Natural killer cell (primary cell): ENCODE data around the gene MARK3. TPM values are rescaled to one million over a fixed set of nuclear protein-coding genes. Genes with fewer than 3 reads are reported as not detected.

Experiments used
- ATAC-seq, 3 donors: fragments of 150-1000 bp in 2 of 3; fragments of 200-7000 bp in 1 of 3; cut with Tn5 transposase; 1 replicate in 1 of 3; 2 replicates in 2 of 3; pipeline ENCODE4 v1.10.0; 2021; ENCODE audit warnings: mild to moderate bottlenecking in 2 of 3, moderate library complexity in 2 of 3
- DNase-seq, 2 donors: peaks; one replicate each; pipeline versions ENCODE4 v3.0.0 to v3.0.0-alpha.2; 2013 to 2021; ENCODE audit warnings: mixed read lengths in 1 of 2
- H3K27ac ChIP-seq: one replicate; pipeline ENCODE4 v1.5.1; 2013; ENCODE audit warnings: mild to moderate bottlenecking, low read length
- H3K27me3 ChIP-seq: one replicate; pipeline ENCODE4 v1.6.1; 2013; ENCODE audit warnings: low read length; ENCODE audit not compliant: control insufficient read depth, insufficient read depth
- H3K36me3 ChIP-seq: one replicate; pipeline ENCODE4 v1.6.1; 2013; ENCODE audit warnings: low read length; ENCODE audit not compliant: control insufficient read depth, insufficient read depth
- H3K4me1 ChIP-seq: one replicate; pipeline ENCODE4 v1.6.1; 2013; ENCODE audit warnings: low read length; ENCODE audit not compliant: control insufficient read depth, insufficient read depth
- H3K4me3 ChIP-seq: one replicate; pipeline ENCODE4 v1.5.1; 2013; ENCODE audit warnings: low read length
- H3K9me3 ChIP-seq: one replicate; pipeline ENCODE4 v1.6.1; 2013; ENCODE audit warnings: low read length; ENCODE audit not compliant: control insufficient read depth, insufficient read depth
- H3K27ac Mint-ChIP-seq, 2 donors: one replicate each; pipeline ENCODE4 v1.8.0; 2022; ENCODE audit warnings: mild to moderate bottlenecking in 2 of 2, mixed read lengths in 2 of 2, moderate library complexity in 1 of 2
- H3K27me3 Mint-ChIP-seq, 2 donors: one replicate each; pipeline ENCODE4 v1.8.0; 2022; ENCODE audit warnings: low read depth in 2 of 2, mixed read lengths in 2 of 2
- H3K36me3 Mint-ChIP-seq: one replicate; pipeline ENCODE4 v1.8.0; 2022; ENCODE audit warnings: mixed read lengths
- H3K4me1 Mint-ChIP-seq, 2 donors: one replicate each; pipeline ENCODE4 v1.8.0; 2022; ENCODE audit warnings: mixed read lengths in 2 of 2
- H3K4me3 Mint-ChIP-seq: one replicate; pipeline ENCODE4 v1.8.0; 2022; ENCODE audit warnings: mild to moderate bottlenecking, moderate library complexity, mixed read lengths
- H3K9me3 Mint-ChIP-seq, 2 donors: one replicate each; pipeline ENCODE4 v1.8.0; 2022; ENCODE audit warnings: mixed read lengths in 2 of 2
- CTCF ChIP-seq: fragments of 200-600 bp; IDR thresholded peaks from one replicate; pipeline ENCODE4 v1.8.0; 2022; ENCODE audit warnings: antibody characterized with exemption
- WGBS: methylation state at CpG from one replicate; pipeline ENCODE4 v1.1.7; 2013; ENCODE audit warnings: missing lambda C conversion rate; ENCODE audit not compliant: insufficient coverage; 5-methylcytosine and 5-hydroxymethylcytosine counted together
- intact Hi-C: fragments of 100-400 bp; cut with micrococcal nuclease; formaldehyde crosslinking; loops from one replicate; pipeline ENCODE4 v1.14.2; 2022
- total RNA-seq, 4 donors: library from RNA; stranded (reverse); fragments of 120-200 nt in 1 of 4; gene quantifications; one replicate each; pipeline versions ENCODE4 v1.2.3 to v1.2.4, GENCODE V29; 2013 to 2022

Gene MARK3
- total RNA-seq, 3 donors from 2014 or later (not counting 1 experiment from before 2014, with no cell fraction given): 138 to 167 (median 152) TPM

- peaks cover 13% of the 10 kb centered on the region for H3K4me1 ChIP-seq
- intact Hi-C loops: no loop called here
Observed at GRCh38 chr14:103401223-103402214, 16.3 kb downstream of the MARK3 start.

DNA sequence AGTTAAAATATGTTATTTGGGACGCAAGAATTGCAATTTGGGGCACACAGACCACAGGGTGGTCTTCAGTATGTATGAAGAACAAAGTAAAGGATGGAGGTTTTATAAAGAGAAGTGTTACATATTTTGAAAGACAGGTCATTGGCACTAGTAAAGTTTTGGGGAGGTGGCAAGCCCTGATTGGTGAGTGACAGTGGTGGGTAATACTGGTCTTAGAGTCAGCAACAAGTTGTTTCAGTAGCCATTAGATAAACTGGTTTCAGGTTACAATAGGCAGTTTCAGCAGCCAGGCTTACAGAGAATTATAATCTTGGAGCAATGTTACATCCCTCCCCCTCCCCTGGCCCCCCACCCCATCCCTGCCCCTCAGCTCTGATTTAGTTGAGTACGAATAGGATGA lies 17.5 kb downstream of the MARK3 start:
- no peak for ATAC-seq
- H3K4me3 ChIP-seq: no peak overlapping the region
- no peak overlapping the region for H3K27ac ChIP-seq
- no peaks in the 10 kb centered on the region for H3K36me3 Mint-ChIP-seq
- 100% methylated on average over 1 of the region's 2 CpGs for WGBS
- no peaks in the 10 kb centered on the region for H3K27me3 ChIP-seq
- no peak for TF ChIP-seq CTCF
- no peak for DNase-seq
- intact Hi-C loops: no loop called here
- no peaks in the 10 kb centered on the region for H3K9me3 Mint-ChIP-seq
- H3K4me1 Mint-ChIP-seq: peaks cover 43 to 50% of the 10 kb centered on the region in 2 donors
- H3K27ac Mint-ChIP-seq: peak overlapping the region in 1 of 2 donors; percentile 5
- H3K36me3 ChIP-seq: peaks cover 11% of the 10 kb centered on the region
- H3K9me3 ChIP-seq: no peaks in the 10 kb centered on the region
- H3K27me3 Mint-ChIP-seq: no peaks in the 10 kb centered on the region
- no peak overlapping the region for H3K4me3 Mint-ChIP-seq
- peaks cover 13% of the 10 kb centered on the region for H3K4me1 ChIP-seq

More at GRCh38 chr14:103401223-103402214, 16.3 kb downstream of the MARK3 start:
- DNase-seq: peak in 1 of 2 donors; percentile 30
- Mint-ChIP-seq H3K4me1 (peaks cover 50 to 54% of the 10 kb centered on the region in 2 donors), H3K27me3 (no peaks in the 10 kb centered on the region), H3K27ac (peak overlapping the region; percentile 61 to 76), H3K9me3 (no peaks in the 10 kb centered on the region), H3K36me3 (no peaks in the 10 kb centered on the region), H3K4me3 (peak overlapping the region; percentile 59)
- Histone ChIP-seq H3K27ac (no peak overlapping the region), H3K36me3 (peaks cover 5% of the 10 kb centered on the region), H3K27me3 (no peaks in the 10 kb centered on the region), H3K4me3 (no peak overlapping the region), H3K9me3 (no peaks in the 10 kb centered on the region)
- 60% methylated on average over 7 of the region's 10 CpGs for WGBS
- ATAC-seq: peak; percentile 61 to 77 (median 61)
- no peak for TF ChIP-seq CTCF

DNA sequence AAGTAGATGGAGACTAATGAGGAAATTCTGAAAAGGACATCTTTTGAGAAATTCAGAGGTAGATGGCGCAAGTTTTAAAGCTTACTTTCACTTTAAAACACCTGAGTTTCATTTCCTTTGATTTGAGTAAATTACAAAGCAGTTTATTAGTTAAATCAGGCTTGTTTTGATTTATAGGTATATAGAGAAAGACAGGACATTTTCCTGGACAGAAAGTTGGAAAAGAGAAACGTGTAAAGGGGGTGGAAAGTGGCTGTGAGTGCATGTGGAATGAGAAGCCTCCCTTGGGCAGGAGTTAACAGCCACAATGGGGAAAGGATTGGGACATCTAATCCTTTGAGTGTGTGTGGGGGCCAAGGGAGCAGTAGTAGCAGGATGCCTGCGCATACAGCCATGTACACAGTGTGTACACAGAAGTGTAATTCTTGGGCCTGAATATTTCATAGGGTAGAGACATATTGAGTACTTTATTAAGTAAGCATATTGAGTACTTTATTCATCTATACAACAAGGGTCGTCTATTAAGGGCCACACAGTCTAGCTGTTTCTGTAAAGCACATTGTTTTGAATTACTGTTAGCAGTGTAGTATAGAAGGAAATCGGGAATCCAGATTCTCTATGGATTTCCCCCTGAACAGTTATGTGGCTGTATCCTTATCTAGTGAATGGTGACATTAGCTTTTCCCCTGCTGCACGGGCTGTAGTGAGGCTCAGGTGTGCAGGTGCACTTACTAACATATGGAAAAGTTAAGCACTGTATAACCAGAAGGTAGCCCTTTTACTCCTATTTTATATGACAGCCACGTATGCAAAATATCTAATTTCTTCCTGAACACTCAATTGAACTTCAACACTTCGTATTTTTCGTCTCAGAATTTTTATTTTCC lies 19.1 kb downstream of the MARK3 start:
- Mint-ChIP-seq H3K9me3 (no peaks in the 10 kb centered on the region), H3K27ac (peak overlapping the region in 1 of 2 donors; percentile 77), H3K27me3 (no peaks in the 10 kb centered on the region), H3K4me1 (peaks cover 38 to 46% of the 10 kb centered on the region in 2 donors), H3K36me3 (no peaks in the 10 kb centered on the region), H3K4me3 (no peak overlapping the region)
- peaks cover 13% of the 10 kb centered on the region for H3K4me1 ChIP-seq
- TF ChIP-seq CTCF: no peak
- peaks cover 14% of the 10 kb centered on the region for H3K36me3 ChIP-seq
- WGBS: 86% methylated on average over 5 of the region's 9 CpGs
- no peak overlapping the region for H3K4me3 ChIP-seq
- intact Hi-C loops: no loop called here
- no peak overlapping the region for H3K27ac ChIP-seq
- no peak for DNase-seq
- no peaks in the 10 kb centered on the region for H3K27me3 ChIP-seq
- H3K9me3 ChIP-seq: no peaks in the 10 kb centered on the region
- no peak for ATAC-seq
